B cell (primary cell): ENCODE measurements around the gene DPCD. TPM values are rescaled to one million over a fixed set of nuclear protein-coding genes. Genes with fewer than 3 reads are reported as not detected.

Experiments
- ATAC-seq: fragments of 200-7000 bp; cut with Tn5 transposase; one replicate; pipeline ENCODE4 v1.10.0; 2021; ENCODE audit warnings: low read depth, mild to moderate bottlenecking, moderate number of reproducible peaks, moderate library complexity
- CTCF ChIA-PET: fragments of 350-600 bp; sonication (Branson Sonifier 250); formaldehyde crosslinking; loops from one replicate; lab custom pipeline; 2021; ENCODE audit warnings: antibody characterized with exemption, inconsistent platforms; lab: Charles Lee
- POLR2A ChIA-PET: fragments of 350-600 bp; sonication (Branson Sonifier 250); formaldehyde crosslinking; loops from one replicate; lab custom pipeline; 2021; ENCODE audit warnings: antibody characterized with exemption; lab: Charles Lee
- DNase-seq: peaks from one replicate; pipeline ENCODE4 v3.0.0; 2013
- H2AFZ ChIP-seq: 2 replicates; pipeline ENCODE4 v1.6.1; 2012; ENCODE audit warnings: mild to moderate bottlenecking, low read depth, low read length; ENCODE audit not compliant: insufficient read depth, poor library complexity, severe bottlenecking
- H3K27ac ChIP-seq, 2 donors: 1 replicate in 1 of 2; 2 replicates in 1 of 2; pipeline ENCODE4 v1.5.1; 2012 to 2013; ENCODE audit warnings: low read length in 2 of 2, mild to moderate bottlenecking in 2 of 2, moderate library complexity in 1 of 2
- H3K27me3 ChIP-seq, 4 experiments: fragments of 200-600 bp in 1 of 4; sonication (generic) in 1 of 4; replicated peaks in 1 of 4; 1 replicate in 2 of 4; 2 replicates in 2 of 4; pipeline versions ENCODE4 v1.6.1 to v1.7.0; 2013 to 2016; ENCODE audit warnings: low read length in 3 of 4, mild to moderate bottlenecking in 2 of 4, mixed read lengths in 1 of 4, moderate library complexity in 1 of 4; ENCODE audit not compliant: insufficient read depth in 4 of 4, control insufficient read depth in 3 of 4; ENCODE audit errors: control extremely low read depth in 1 of 4
- H3K36me3 ChIP-seq, 2 experiments: replicated peaks in 1 of 2; 1 replicate in 1 of 2; 2 replicates in 1 of 2; pipeline versions ENCODE4 v1.6.1 to v1.7.1; 2013; ENCODE audit warnings: low read length in 1 of 2; ENCODE audit not compliant: insufficient read depth in 2 of 2, control insufficient read depth in 1 of 2; ENCODE audit errors: control extremely low read depth in 1 of 2, extremely low read depth in 1 of 2
- H3K4me1 ChIP-seq, 2 donors: fragments of 200-600 bp in 1 of 2; sonication (generic) in 1 of 2; 1 replicate in 1 of 2; 2 replicates in 1 of 2; pipeline versions ENCODE4 v1.5.1 to v1.6.1; 2013 to 2017; ENCODE audit warnings: low read length in 2 of 2; ENCODE audit not compliant: control insufficient read depth in 2 of 2, insufficient read depth in 2 of 2
- H3K4me2 ChIP-seq: replicated peaks from 2 replicates; pipeline ENCODE3; 2012; ENCODE audit warnings: mild to moderate bottlenecking, low read depth, low read length; ENCODE audit not compliant: poor library complexity, severe bottlenecking
- H3K4me3 ChIP-seq, 5 experiments: fragments of 200-600 bp in 1 of 5; sonication (generic) in 1 of 5; 1 replicate in 3 of 5; 2 replicates in 2 of 5; pipeline versions ENCODE4 v1.5.1 to v1.7.0; 2011 to 2016; ENCODE audit warnings: low read length in 4 of 5, mild to moderate bottlenecking in 4 of 5, low read depth in 2 of 5, control low read depth in 1 of 5, moderate library complexity in 1 of 5; ENCODE audit not compliant: insufficient read depth in 1 of 5; ENCODE audit errors: control extremely low read depth in 1 of 5, extremely low read depth in 1 of 5
- H3K79me2 ChIP-seq: fragments of 200-600 bp; sonication (generic); one replicate; pipeline ENCODE4 v1.6.0; 2016; ENCODE audit warnings: low read length; ENCODE audit not compliant: control insufficient read depth, insufficient read depth
- H3K9ac ChIP-seq: fragments of 200-600 bp; sonication (generic); 2 replicates; pipeline ENCODE4 v1.6.1; 2017; ENCODE audit warnings: mild to moderate bottlenecking, low read length, moderate library complexity
- H3K9me3 ChIP-seq, 3 donors: one replicate each; pipeline versions ENCODE4 v1.6.1 to v1.7.1; 2013; ENCODE audit warnings: low read length in 2 of 3; ENCODE audit not compliant: control insufficient read depth in 2 of 3, insufficient read depth in 1 of 3; ENCODE audit errors: control extremely low read depth in 1 of 3
- H4K20me1 ChIP-seq: 2 replicates; pipeline ENCODE4 v1.6.0; 2012; ENCODE audit warnings: mild to moderate bottlenecking, low read length; ENCODE audit not compliant: insufficient read depth, control insufficient read depth, poor library complexity, severe bottlenecking
- H3K27ac Mint-ChIP-seq: one replicate; pipeline ENCODE4 v1.8.0; 2021; ENCODE audit warnings: mixed read lengths
- H3K27me3 Mint-ChIP-seq: one replicate; pipeline ENCODE4 v1.8.0; 2021; ENCODE audit warnings: mixed read lengths
- H3K4me1 Mint-ChIP-seq: one replicate; pipeline ENCODE4 v1.8.0; 2021; ENCODE audit warnings: mixed read lengths
- H3K4me3 Mint-ChIP-seq: one replicate; pipeline ENCODE4 v1.8.0; 2021; ENCODE audit warnings: mixed read lengths
- H3K9me3 Mint-ChIP-seq: one replicate; pipeline ENCODE4 v1.8.0; 2022; ENCODE audit warnings: mixed read lengths; ENCODE audit not compliant: insufficient read depth
- CTCF ChIP-seq: fragments of 200-600 bp; IDR thresholded peaks from one replicate; pipeline ENCODE4 v1.8.0; 2022; ENCODE audit warnings: antibody characterized with exemption, mild to moderate bottlenecking
- EZH2 ChIP-seq: IDR thresholded peaks from 2 replicates; pipeline ENCODE4 v1.6.1; 2012; ENCODE audit warnings: borderline replicate concordance, low read depth, mild to moderate bottlenecking, moderate library complexity, low read length; ENCODE audit not compliant: insufficient read depth, poor library complexity, severe bottlenecking
- WGBS: methylation state at CpG from one replicate; pipeline ENCODE4 v1.1.5; 2013; ENCODE audit warnings: missing lambda C conversion rate; ENCODE audit not compliant: insufficient coverage; 5-methylcytosine and 5-hydroxymethylcytosine counted together
- intact Hi-C: fragments of 100-400 bp; cut with micrococcal nuclease; formaldehyde crosslinking; loops from one replicate; pipeline ENCODE4 v1.10.0; 2022
- polyA plus RNA-seq: library from polyadenylated mRNA; depleted of rRNA; stranded (reverse); fragments of >200 nt; gene quantifications from 2 replicates; pipeline ENCODE4 v1.2.3, GENCODE V29; 2012
- total RNA-seq, 2 donors: library from RNA; stranded (reverse); fragments of 120-200 nt in 1 of 2; gene quantifications; 1 replicate in 1 of 2; 2 replicates in 1 of 2; pipeline versions ENCODE4 v1.2.3 to v1.2.4, GENCODE V29; 2013 to 2022

DPCD gene
- total and polyA plus RNA-seq, 2 donors (not counting 1 experiment from before 2014, with no cell fraction given) = 0.88 to 2.2 TPM

GRCh38 chr10:101561068-101561915 is 26.8 kb upstream of the DPCD start:
- POLR2A ChIA-PET = no interaction called here
- H3K4me1 Mint-ChIP-seq = peaks cover 5% of the 10 kb centered on the region
- no peak for TF ChIP-seq CTCF
- TF ChIP-seq EZH2 = no peak

GRCh38 chr10:101562231-101562630 is 25.9 kb upstream of the DPCD start:
- Mint-ChIP-seq H3K4me1 (peaks cover 9% of the 10 kb centered on the region), H3K9me3 (no peaks in the 10 kb centered on the region), H3K4me3 (no peak overlapping the region), H3K27me3 (peaks cover 36% of the 10 kb centered on the region), H3K27ac (no peak overlapping the region)
- WGBS = 99% methylated on average over 5 of the region's 5 CpGs
- Histone ChIP-seq H3K79me2 (no peaks in the 10 kb centered on the region), H3K4me1 (peaks cover 6 to 10% of the 10 kb centered on the region in 2 donors), H3K36me3 (no peaks in the 10 kb centered on the region), H3K9ac (no peak overlapping the region), H4K20me1 (no peaks in the 10 kb centered on the region), H3K4me2 (no peak overlapping the region), H3K4me3 (no peak overlapping the region), H3K27ac (no peak overlapping the region), H3K9me3 (no peaks in the 10 kb centered on the region), H2AFZ (no peak overlapping the region), H3K27me3 (peaks cover 0 to 25% (median 13%) of the 10 kb centered on the region in 4 experiments)
- CTCF ChIA-PET = interaction anchor here (1.7 kb wide), 1 partner anchor 9 kb away, joined by 7 read pairs; no protein-coding TSS in a partner anchor
- no peak for ATAC-seq
- no peak for DNase-seq
- intact Hi-C loops = no loop called here
- TF ChIP-seq EZH2 = no peak
- TF ChIP-seq CTCF = no peak
- POLR2A ChIA-PET = no interaction called here

More at GRCh38 chr10:101561068-101561915, 26.8 kb upstream of the DPCD start:
- no peaks in the 10 kb centered on the region for H3K9me3 Mint-ChIP-seq
- Histone ChIP-seq H3K4me1 (peaks cover 0 to under 1% of the 10 kb centered on the region in 2 donors), H3K27ac (no peak overlapping the region), H4K20me1 (no peaks in the 10 kb centered on the region), H3K36me3 (no peaks in the 10 kb centered on the region), H3K4me3 (no peak overlapping the region), H3K4me2 (no peak overlapping the region), H3K27me3 (peaks cover 0 to 16% (median 6%) of the 10 kb centered on the region in 4 experiments), H3K79me2 (no peaks in the 10 kb centered on the region), H3K9ac (no peak overlapping the region), H2AFZ (no peak overlapping the region), H3K9me3 (no peaks in the 10 kb centered on the region)
- intact Hi-C loops = no loop called here
- ATAC-seq (no peak), DNase-seq (no peak)
- no peak overlapping the region for H3K27ac Mint-ChIP-seq
- 88% methylated on average over 12 of the region's 15 CpGs for WGBS
- H3K4me3 Mint-ChIP-seq = no peak overlapping the region
- CTCF ChIA-PET = interaction anchor here (1.7 kb wide), 1 partner anchor 10 kb away, joined by 7 read pairs; no protein-coding TSS in a partner anchor
- peaks cover 29% of the 10 kb centered on the region for H3K27me3 Mint-ChIP-seq
